Activated CD4-positive, alpha-beta T cell treated with anti-CD3 and anti-CD28 coated beads, Interleukin-2, amount 50 U/mL, for 1 hour (primary cell): ENCODE results near the gene ERC2.

ENCODE experiments used
- DNase-seq: peaks from one replicate; pipeline ENCODE4 v3.0.0-alpha.2; 2020

ERC2 gene

GRCh38 chr3:56238299-56238698 lies 230.0 kb downstream of the ERC2 start:
- DNase-seq = no peak

DNA sequence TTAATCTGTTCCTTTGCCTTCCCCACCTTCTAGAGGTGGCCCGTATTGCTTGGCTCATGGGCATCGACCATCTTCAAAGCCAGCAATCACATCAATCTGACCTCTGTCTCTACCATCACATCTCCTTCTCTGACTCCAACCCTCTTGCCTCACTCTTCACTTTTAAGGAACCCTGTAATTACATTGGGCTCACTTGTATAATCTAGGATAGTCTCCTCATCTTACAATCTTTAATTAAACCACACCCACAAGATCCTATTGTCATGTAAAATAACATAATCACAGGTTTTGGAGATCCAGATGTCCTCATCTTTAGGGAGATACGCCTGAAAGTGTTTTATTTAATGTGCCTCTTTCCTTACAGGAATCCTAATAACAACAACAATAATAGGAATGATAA lies 234.5 kb downstream of the ERC2 start:
- no peak for DNase-seq

DNA sequence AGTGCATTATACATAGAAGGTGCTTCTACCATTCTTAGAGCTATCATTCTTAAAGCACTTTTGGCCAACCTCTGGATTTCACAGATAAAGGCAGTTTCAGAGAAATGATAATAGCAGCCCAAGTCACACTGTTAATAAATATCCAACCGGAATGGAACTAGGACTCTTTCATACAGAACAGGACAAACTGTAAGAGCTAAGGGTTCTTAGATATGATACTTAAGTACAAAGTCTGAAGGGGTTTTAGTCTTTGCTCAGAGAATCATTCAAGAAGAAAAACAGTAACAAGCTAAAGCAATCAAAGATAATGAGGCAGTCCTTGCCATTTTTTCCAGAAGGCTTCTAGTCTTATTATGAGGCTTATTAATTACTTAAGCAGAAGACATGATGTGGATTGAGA lies 239.0 kb downstream of the ERC2 start:
- DNase-seq = no peak

- no peak for DNase-seq
Observed at GRCh38 chr3:56222866-56223265, 245.4 kb downstream of the ERC2 start.

GRCh38 chr3:56219894-56220805 lies 248.1 kb downstream of the ERC2 start:
- no peak for DNase-seq

- DNase-seq = no peak
Observed at GRCh38 chr3:56209982-56210751, 258.1 kb downstream of the ERC2 start.

DNA sequence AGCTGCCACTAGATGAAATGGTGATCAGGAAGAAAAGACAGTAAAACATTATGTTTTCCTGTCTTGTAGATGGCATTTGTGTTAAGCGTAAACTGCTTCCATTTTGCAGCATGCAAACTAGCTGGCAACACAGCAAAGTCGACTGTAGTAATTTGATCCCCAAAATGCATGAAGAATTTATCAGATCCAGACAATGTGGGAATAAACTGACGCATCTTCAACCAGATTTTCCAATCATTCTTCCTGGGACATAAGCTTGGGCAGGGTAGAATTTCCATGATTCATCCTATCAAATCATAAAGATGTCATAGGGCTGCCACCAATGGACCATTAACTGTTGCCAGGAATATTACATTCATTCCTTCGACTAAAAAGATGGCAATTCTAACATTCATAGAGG lies 260.3 kb downstream of the ERC2 start:
- DNase-seq = no peak

- no peak for DNase-seq
Observed at GRCh38 chr3:56205406-56205805, 262.9 kb downstream of the ERC2 start.

DNA sequence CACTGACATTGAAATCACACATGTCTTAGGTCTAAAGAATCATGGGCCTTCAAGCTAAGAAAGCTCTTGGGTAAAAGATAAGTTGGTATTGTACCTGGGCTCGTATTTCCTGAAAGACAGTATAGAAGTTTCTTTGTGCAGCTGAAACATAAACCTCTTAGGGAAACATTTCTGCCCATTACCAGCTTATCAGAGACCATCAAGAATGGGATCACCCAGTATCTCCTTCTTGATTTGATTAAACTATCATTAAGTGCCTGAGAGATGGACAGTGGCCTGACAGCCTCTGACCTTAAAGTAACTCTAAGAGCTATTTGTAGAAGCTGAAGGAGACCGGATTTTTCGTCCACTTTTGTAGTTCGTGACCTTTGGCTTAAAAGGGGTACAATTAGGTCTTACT lies 265.3 kb downstream of the ERC2 start:
- no peak for DNase-seq

- no peak for DNase-seq
Observed at GRCh38 chr3:56201407-56201806, 266.9 kb downstream of the ERC2 start.

DNA sequence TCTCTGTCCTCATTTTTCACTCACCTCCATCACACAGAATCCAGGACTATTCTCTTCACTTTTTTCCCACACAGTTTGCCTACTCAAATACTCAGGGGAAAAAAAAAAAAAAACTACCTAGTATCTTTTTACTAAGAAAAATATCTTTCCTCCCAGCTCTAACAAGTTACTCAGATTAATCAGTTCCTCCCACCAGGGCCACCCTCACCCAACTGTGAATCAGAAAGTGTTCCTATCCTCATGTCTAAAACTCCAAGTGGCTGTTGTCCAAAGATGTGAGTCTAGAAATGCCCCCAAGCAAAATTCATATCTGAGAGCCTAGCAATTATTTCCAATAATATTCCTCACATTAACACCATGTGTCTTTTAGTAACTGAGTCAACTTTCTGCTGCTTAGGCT lies 268.0 kb downstream of the ERC2 start:
- no peak for DNase-seq

GRCh38 chr3:56197991-56198390 lies 270.3 kb downstream of the ERC2 start:
- DNase-seq = no peak

DNA sequence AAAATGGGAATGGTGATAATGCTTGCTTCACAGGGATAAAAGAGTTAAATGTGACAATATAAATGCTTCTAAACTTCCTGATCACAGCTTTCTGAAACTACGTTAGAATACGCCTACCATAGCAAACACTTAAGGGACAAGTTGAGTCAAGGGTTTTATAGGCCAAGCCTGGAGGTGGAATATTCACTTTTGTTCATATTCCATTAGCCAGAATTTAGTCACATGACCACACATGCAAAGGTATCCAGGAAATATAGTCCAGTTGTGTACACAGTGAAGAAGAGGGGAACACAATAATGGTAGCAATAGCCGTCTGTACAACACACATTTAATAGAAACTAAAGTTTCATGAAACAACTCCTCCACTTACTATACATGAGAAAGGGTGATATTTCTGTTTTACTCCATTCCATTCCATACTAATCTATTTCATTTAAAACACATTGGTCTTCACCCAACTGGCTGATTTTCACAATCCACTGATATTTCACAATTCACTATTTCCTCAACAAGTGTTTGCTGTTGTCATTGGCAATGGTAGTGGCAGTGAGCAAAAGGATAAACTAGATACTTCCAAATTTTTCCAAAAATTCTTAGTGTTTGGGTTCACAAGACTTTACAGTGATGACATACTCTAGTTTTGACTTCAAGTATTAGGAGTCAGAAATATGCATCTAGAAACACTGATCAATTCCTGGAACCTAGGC lies 270.9 kb downstream of the ERC2 start:
- no peak for DNase-seq

- no peak for DNase-seq
Observed at GRCh38 chr3:56196700-56197099, 271.6 kb downstream of the ERC2 start.

- DNase-seq = no peak
Observed at GRCh38 chr3:56193519-56193918, 274.7 kb downstream of the ERC2 start.

- no peak for DNase-seq
Observed at GRCh38 chr3:56192001-56192400, 276.3 kb downstream of the ERC2 start.

DNA sequence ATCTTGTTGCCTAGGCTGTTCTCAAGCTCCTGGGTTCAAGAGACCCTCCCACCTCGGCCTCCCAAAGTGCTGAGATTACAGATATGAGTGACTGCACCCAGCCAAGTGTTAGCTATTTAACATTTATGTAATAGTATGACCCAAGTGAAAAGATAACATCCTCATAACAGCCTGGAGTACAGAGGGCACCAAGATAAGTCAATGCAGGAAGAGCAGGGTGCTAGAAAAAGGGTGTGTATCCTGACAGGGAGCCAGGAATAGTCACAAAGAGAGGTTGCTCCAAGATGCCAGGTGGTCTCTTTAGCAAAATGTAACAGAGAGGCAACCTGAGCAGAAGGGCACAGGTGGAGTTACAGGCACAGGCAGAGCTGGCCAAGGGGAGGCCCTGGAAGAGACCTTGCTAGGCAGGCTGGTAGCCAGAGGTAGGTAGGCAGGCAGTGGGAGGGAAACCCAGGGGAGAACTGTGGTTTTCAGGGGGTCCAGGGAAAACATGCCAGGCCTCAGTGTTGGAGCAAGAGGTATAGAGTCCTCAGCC lies 277.4 kb downstream of the ERC2 start:
- DNase-seq = no peak

DNA sequence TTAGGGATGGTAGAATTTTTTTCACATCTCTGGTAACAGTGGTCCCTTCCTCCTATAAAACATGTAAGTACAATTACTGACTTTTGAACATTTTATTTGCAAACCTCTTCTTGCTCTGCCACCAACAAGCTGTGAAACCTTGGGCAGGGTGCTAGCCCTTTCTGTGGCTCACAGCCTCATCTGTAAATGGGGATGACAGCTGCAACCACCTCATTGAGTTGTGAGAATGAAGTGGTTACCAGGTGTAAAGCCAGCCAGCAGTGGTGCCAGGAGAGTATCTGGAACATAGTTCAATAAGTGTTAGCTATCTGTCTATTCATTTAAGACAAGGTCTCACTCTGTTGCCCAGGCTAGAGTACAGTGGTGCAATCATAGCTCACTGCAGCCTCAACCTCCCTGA lies 278.1 kb downstream of the ERC2 start:
- DNase-seq = no peak

DNA sequence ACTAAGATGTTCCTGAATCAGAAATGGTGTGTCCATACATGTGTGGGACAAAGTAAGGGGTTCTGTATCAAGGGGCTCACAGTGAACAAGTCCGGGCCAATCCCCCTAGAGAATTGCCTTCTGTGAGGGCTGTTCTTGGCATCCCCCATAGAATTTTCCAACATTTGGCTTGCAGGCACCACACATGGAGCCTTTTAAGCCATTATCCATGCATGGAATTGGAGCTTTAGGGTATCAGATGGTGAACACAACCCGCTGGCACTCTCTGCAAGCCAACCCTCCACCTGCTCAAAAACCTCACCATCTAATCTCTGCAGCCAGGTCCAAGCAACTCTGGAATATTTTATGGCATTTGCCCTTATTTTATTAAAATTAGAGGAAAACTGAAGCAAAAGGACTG lies 278.7 kb downstream of the ERC2 start:
- no peak for DNase-seq

- DNase-seq = no peak
Observed at GRCh38 chr3:56188201-56188600, 280.1 kb downstream of the ERC2 start.

- no peak for DNase-seq
Observed at GRCh38 chr3:56187051-56187450, 281.2 kb downstream of the ERC2 start.

GRCh38 chr3:56185827-56186226 lies 282.4 kb downstream of the ERC2 start:
- no peak for DNase-seq

DNA sequence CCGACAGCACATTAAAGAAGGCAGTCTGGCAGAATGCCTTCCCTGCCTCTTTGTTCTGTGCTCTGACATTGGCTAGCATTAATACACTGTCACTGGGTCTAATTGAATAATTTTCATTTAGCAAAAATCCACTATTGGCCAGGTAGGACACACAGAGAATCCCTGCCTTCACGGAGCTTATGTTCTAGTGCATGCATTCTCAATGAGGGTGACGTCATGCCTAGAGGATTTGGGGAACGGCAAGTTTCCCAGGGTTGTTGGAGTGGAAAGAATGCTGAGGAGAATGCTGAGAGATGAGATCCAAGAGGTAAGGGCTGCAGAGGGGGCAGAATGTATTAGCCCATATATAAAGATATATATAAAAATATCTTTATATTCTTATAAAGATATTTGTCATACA lies 284.7 kb downstream of the ERC2 start:
- no peak for DNase-seq
